Ovary (tissue), 9 donors: ENCODE data around the gene LCA5L. TPM values are rescaled to one million over a fixed set of nuclear protein-coding genes. Genes with fewer than 3 reads are reported as not detected.
A peak's percentile ranks its signal among the peaks of the same experiment; 100 is the strongest.

Source experiments
- DNase-seq, 5 donors: peaks; one replicate each; pipeline ENCODE4 v3.0.0-alpha.2; 2019 to 2020
- H3K27ac ChIP-seq, 2 donors: fragments of 200-600 bp; one replicate each; pipeline versions ENCODE4 v1.5.1 to v1.8.0; 2019 to 2022
- H3K27me3 ChIP-seq: fragments of 200-600 bp; one replicate; pipeline ENCODE4 v1.8.0; 2022
- H3K36me3 ChIP-seq: fragments of 200-600 bp; sonication (generic); one replicate; pipeline ENCODE4 v1.5.1; 2019
- H3K4me1 ChIP-seq: one replicate; pipeline ENCODE4 v1.8.1; 2013; ENCODE audit warnings: mild to moderate bottlenecking, moderate library complexity; ENCODE audit not compliant: insufficient read depth
- H3K4me3 ChIP-seq: fragments of 200-600 bp; sonication (generic); one replicate; pipeline ENCODE4 v1.5.1; 2017
- H3K9me3 ChIP-seq, 2 donors: fragments of 200-600 bp in 1 of 2; sonication (generic) in 1 of 2; one replicate each; pipeline versions ENCODE4 v1.5.1 to v1.8.1; 2013 to 2019; ENCODE audit warnings: mild to moderate bottlenecking in 1 of 2, moderate library complexity in 1 of 2
- CTCF ChIP-seq, 3 donors: fragments of 450-650 bp in 2 of 3; fragments of 200-600 bp in 1 of 3; IDR thresholded peaks; one replicate each; pipeline versions ENCODE4 v1.5.1 to v1.8.0; 2016 to 2022; ENCODE audit warnings: antibody characterized with exemption in 3 of 3, mild to moderate bottlenecking in 1 of 3
- EP300 ChIP-seq: sonication (generic); formaldehyde crosslinking; IDR thresholded peaks from one replicate; pipeline ENCODE4 v1.6.1; 2017; ENCODE audit warnings: antibody characterized with exemption
- POLR2A ChIP-seq: fragments of 450-650 bp; IDR thresholded peaks from one replicate; pipeline ENCODE4 v1.6.1; 2017; ENCODE audit warnings: antibody characterized with exemption, mild to moderate bottlenecking, moderate library complexity
- WGBS, 3 donors: extraction: QIAGEN DNeasy Blood & Tissue Kit in 1 of 3; methylation state at CpG; one replicate each; pipeline versions ENCODE4 v1.1.5 to v1.1.7; 2013 to 2017; 5-methylcytosine and 5-hydroxymethylcytosine counted together
- intact Hi-C, 4 donors: fragments of 100-400 bp; cut with DNase I; formaldehyde crosslinking; loops; one replicate each; pipeline versions ENCODE4 v1.11.0 to v1.15.1; 2022 to 2023
- polyA plus RNA-seq, 2 donors: library from polyadenylated mRNA; stranded (reverse); fragments of 200-250 nt in 1 of 2; fragments of 350-450 nt in 1 of 2; fragmentation: Illumina TruSeq in 1 of 2; extraction: RNeasy Lipid Tissue Mini Kit (QIAGEN cat#74804) in 1 of 2; gene quantifications; one replicate each; pipeline ENCODE4 v1.2.3, GENCODE V29; 2013 to 2014
- total RNA-seq, 7 donors: library from RNA; depleted of rRNA in 2 of 7; stranded (reverse); fragments of >200 nt in 2 of 7; fragmentation: NEBNext Ultra II Directional in 3 of 7; extraction: Animal tissue kit (Norgen Biotek cat#: 25700) in 3 of 7; gene quantifications; one replicate each; pipeline versions ENCODE4 v1.1.0 to v1.2.4, GENCODE V29; 2016 to 2023
- donor health status: DM: no; HTN: no; CAD: no; lungs with moderate emphysema.
- donor health status: DM: no; HTN: no; CAD: no.
- donor health status: Bipolar disorder and iron deficiency.
- donor health status: DM: yes; HTN: yes; CAD: no.
- donor health status: DM: no; HTN: no; CAD: no.
- donor health status: DM: yes; HTN: yes; CAD: no.

The LCA5L gene
- total and polyA plus RNA-seq, 9 donors = 0.76 to 11.8 (median 1.2) TPM

- Histone ChIP-seq H3K9me3 (no peaks in the 10 kb centered on the region), H3K4me3 (no peak overlapping the region), H3K27ac (no peak overlapping the region), H3K4me1 (peaks cover 1% of the 10 kb centered on the region), H3K36me3 (no peaks in the 10 kb centered on the region), H3K27me3 (no peaks in the 10 kb centered on the region)
- no peak for TF ChIP-seq POLR2A
- TF ChIP-seq CTCF (IDR thresholded peaks at IDR 0.05) = no peak
- TF ChIP-seq EP300 = no peak
- intact Hi-C loops = loop anchor here in 1 of 4 donors (10.0 kb wide), 1 partner anchor 78 kb away; the partner anchor contains the start of gene BRWD1
- WGBS, 3 donors = 89 to 90% (median 89%) methylated on average over 7 of the region's 7 CpGs
- DNase-seq = no peak
Observed at GRCh38 chr21:39392981-39393380, 52.6 kb downstream of the LCA5L start.

- intact Hi-C loops = loop anchor here in 1 of 4 donors (10.0 kb wide), 1 partner anchor 75 kb away; the partner anchor contains the start of gene BRWD1
- no peak for TF ChIP-seq EP300
- no peak for TF ChIP-seq POLR2A
- TF ChIP-seq CTCF (IDR thresholded peaks at IDR 0.05) = no peak
- no peaks in the 10 kb centered on the region for H3K36me3 ChIP-seq
- DNase-seq = no peak
- 78 to 84% (median 81%) methylated on average over 16 of the region's 16 CpGs for WGBS, 3 donors
- peaks cover 3% of the 10 kb centered on the region for H3K4me1 ChIP-seq
- H3K27me3 ChIP-seq = no peaks in the 10 kb centered on the region
- H3K27ac ChIP-seq = no peak overlapping the region
- no peak overlapping the region for H3K4me3 ChIP-seq
- no peaks in the 10 kb centered on the region for H3K9me3 ChIP-seq
Observed at GRCh38 chr21:39390212-39390765, 55.3 kb downstream of the LCA5L start.

GRCh38 chr21:39388811-39389155 lies 56.8 kb downstream of the LCA5L start:
- DNase-seq = no peak
- Histone ChIP-seq H3K27ac (peak overlapping the region in 1 of 2 donors; percentile 4), H3K9me3 (no peaks in the 10 kb centered on the region), H3K4me3 (peak overlapping the region; percentile 34), H3K27me3 (no peaks in the 10 kb centered on the region), H3K4me1 (peaks cover 3% of the 10 kb centered on the region), H3K36me3 (no peaks in the 10 kb centered on the region)
- 0 to 4% (median 0%) methylated on average over 10 of the region's 10 CpGs for WGBS, 3 donors
- no peak for TF ChIP-seq CTCF (IDR thresholded peaks at IDR 0.05)
- no peak for TF ChIP-seq EP300
- intact Hi-C loops = loop anchor here in 3 of 4 donors (2.0 to 10.0 kb wide), 5 partner anchors 40 to 204 kb away; partner anchors contain the start of genes HMGN1 (in 3 of the 3), BRWD1 (in 2 of the 3) and PSMG1 (in 1 of the 3)

- Histone ChIP-seq H3K4me1 (peaks cover 3% of the 10 kb centered on the region), H3K27me3 (no peaks in the 10 kb centered on the region), H3K4me3 (peak overlapping the region; percentile 34), H3K9me3 (no peaks in the 10 kb centered on the region), H3K36me3 (no peaks in the 10 kb centered on the region), H3K27ac (peak overlapping the region in 1 of 2 donors; percentile 4)
- WGBS, 3 donors = 5 to 9% (median 7%) methylated on average over 34 to 35 of the region's 35 CpGs
- peak; percentile 89 to 95 (median 93) for DNase-seq
- peak; percentile 82 to 94 (median 87) for TF ChIP-seq CTCF (IDR thresholded peaks at IDR 0.05)
- TF ChIP-seq POLR2A = no peak
- TF ChIP-seq EP300 = no peak
- intact Hi-C loops = loop anchor here in 3 of 4 donors (2.0 to 10.0 kb wide), 5 partner anchors 39 to 203 kb away; partner anchors contain the start of genes HMGN1 (in 3 of the 3), BRWD1 (in 2 of the 3) and PSMG1 (in 1 of the 3)
Observed at GRCh38 chr21:39388038-39388810, 57.4 kb downstream of the LCA5L start.
